Mononuclear cell (primary cell): ENCODE measurements around the gene SYT6. TPM values are rescaled to one million over a fixed set of nuclear protein-coding genes. Genes with fewer than 3 reads are reported as not detected.

Experiments
- H3K27me3 ChIP-seq: 2 replicates; pipeline ENCODE4 v1.6.0; 2011; ENCODE audit warnings: low read length, control low read depth; ENCODE audit not compliant: insufficient read depth
- H3K4me1 ChIP-seq: 2 replicates; pipeline ENCODE4 v1.5.1; 2011; ENCODE audit warnings: mild to moderate bottlenecking, low read length, control low read depth; ENCODE audit not compliant: insufficient read depth
- H3K4me3 ChIP-seq: 2 replicates; pipeline ENCODE4 v1.5.1; 2011; ENCODE audit warnings: mild to moderate bottlenecking, low read length, moderate library complexity
- H3K9me3 ChIP-seq: 2 replicates; pipeline ENCODE4 v1.5.1; 2011; ENCODE audit warnings: low read depth, mild to moderate bottlenecking, control low read depth, low read length
- total RNA-seq: library from RNA; depleted of rRNA; stranded (reverse); fragments of >200 nt; gene quantifications from one replicate; pipeline ENCODE4 v1.2.3, GENCODE V29; 2012

SYT6 gene
- total RNA-seq, 1 donor, result under 0.01 TPM

- Histone ChIP-seq H3K27me3 (no peaks in the 10 kb centered on the region), H3K9me3 (no peaks in the 10 kb centered on the region), H3K4me3 (no peak overlapping the region), H3K4me1 (no peaks in the 10 kb centered on the region)
Measured at GRCh38 chr1:114167226-114167625, 13.6 kb upstream of the SYT6 start.

DNA sequence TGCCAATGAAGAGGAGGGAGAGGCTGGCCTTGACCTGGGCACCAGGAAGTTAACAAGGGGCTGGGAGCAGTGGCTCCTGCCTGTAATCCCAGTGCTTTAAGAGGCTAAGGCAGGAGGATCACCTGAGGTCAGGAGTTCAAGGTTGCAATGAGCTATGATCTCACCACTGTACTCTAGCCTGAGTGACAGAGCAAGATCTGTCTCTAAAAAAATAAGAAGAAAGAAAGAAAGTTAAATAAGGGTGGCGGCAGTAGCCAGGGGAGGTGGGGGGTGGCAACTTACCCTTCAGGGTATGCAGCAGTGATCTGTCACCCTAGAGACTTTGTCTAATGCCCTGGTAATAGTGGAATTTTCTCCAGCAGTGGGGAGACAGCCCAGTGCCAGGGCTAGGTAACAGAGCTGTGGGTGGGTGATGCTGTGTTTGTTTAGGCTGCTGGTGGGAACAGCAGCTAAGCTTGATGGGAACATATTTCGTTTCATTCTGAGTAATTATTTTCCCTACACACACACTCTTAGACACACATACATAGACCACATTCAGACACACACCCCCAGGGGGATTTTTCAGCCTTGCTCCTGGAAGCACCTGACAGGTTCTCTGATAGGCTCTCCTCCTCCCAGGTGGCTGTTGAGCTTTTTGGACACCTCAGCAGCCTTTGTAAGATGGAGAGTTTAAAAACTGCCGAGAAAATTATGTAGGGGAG, 11.3 kb upstream of the SYT6 start:
- no peaks in the 10 kb centered on the region for H3K9me3 ChIP-seq
- H3K4me3 ChIP-seq, result no peak overlapping the region
- no peaks in the 10 kb centered on the region for H3K4me1 ChIP-seq
- no peaks in the 10 kb centered on the region for H3K27me3 ChIP-seq

GRCh38 chr1:114159941-114160340, 6.3 kb upstream of the SYT6 start:
- H3K27me3 ChIP-seq, result peaks cover 34% of the 10 kb centered on the region
- H3K4me3 ChIP-seq, result no peak overlapping the region
- no peaks in the 10 kb centered on the region for H3K9me3 ChIP-seq
- no peaks in the 10 kb centered on the region for H3K4me1 ChIP-seq

- Histone ChIP-seq H3K4me1 (peaks cover 24% of the 10 kb centered on the region), H3K4me3 (no peak overlapping the region), H3K27me3 (peaks cover 54% of the 10 kb centered on the region), H3K9me3 (no peaks in the 10 kb centered on the region)
Measured at GRCh38 chr1:114157275-114157660, 3.6 kb upstream of the SYT6 start.

GRCh38 chr1:114156538-114157274, 3.0 kb upstream of the SYT6 start:
- Histone ChIP-seq H3K9me3 (no peaks in the 10 kb centered on the region), H3K4me3 (no peak overlapping the region), H3K27me3 (peaks cover 60% of the 10 kb centered on the region), H3K4me1 (peaks cover 26% of the 10 kb centered on the region)

DNA sequence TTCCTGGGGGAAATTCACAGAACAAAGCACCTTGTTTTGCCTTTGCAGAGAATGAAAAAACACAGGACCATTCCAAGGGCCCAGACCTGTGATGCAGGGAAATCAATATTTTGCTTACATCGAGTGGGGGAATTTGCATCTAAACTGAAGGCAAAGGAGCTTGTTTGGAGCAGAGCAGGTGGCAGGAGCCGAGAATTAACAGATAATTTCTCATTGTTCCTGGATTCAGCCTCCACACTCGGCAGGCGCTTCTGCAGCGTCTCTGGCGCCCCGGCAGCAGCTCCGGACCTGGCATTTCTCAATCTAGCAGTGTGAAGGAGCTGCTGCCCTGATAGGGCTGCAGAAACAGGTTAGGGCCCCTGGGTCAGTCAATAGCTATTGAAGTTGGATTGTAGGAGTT, 2.0 kb upstream of the SYT6 start:
- Histone ChIP-seq H3K4me3 (no peak overlapping the region), H3K4me1 (peaks cover 26% of the 10 kb centered on the region), H3K9me3 (no peaks in the 10 kb centered on the region), H3K27me3 (peaks cover 63% of the 10 kb centered on the region)

- Histone ChIP-seq H3K27me3 (peaks cover 68% of the 10 kb centered on the region), H3K4me3 (no peak overlapping the region), H3K4me1 (peaks cover 26% of the 10 kb centered on the region), H3K9me3 (no peaks in the 10 kb centered on the region)
Measured at GRCh38 chr1:114154963-114155322, 1.3 kb upstream of the SYT6 start.

GRCh38 chr1:114154146-114154962, 685 bp upstream of the SYT6 start:
- no peak overlapping the region for H3K4me3 ChIP-seq
- peaks cover 26% of the 10 kb centered on the region for H3K4me1 ChIP-seq
- no peaks in the 10 kb centered on the region for H3K9me3 ChIP-seq
- peaks cover 70% of the 10 kb centered on the region for H3K27me3 ChIP-seq

DNA sequence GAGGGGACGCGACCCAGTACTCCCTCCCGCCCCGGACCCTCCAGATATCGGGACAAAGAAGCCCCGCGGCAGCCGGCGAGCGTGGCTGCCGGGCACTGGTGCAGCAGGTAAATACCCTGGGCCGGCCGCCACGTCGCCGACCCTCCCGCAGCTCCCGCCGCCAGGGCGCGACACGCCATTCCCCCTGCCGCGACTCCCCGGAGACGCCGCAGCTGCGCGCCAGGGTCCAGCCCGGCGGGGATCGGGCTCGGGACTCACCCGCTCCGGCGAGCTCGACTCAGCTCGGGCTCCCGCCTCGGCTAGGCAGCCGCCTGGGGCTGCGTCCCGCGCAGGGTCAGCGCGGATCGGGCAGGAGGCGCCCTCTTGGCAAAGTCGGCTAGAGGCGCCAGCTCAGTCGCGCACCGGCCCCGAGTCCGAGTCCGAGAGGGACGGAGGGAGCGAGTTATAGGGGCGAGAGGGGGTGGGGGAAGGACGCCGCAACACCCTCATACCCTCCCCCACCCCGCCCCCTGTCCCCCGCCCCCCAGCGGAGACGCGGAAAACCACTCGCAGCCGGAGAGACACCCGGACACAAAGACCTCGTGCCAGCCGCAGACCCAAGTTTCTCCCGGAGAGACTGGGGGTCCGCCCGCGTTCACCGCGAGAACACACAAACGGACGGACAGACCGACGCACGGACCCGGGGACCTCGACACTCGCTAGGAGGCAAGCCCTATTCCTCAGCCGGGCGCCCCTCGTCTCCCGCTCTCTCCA, 985 bp downstream of the SYT6 start:
- H3K27me3 ChIP-seq, result peaks cover 65% of the 10 kb centered on the region

DNA sequence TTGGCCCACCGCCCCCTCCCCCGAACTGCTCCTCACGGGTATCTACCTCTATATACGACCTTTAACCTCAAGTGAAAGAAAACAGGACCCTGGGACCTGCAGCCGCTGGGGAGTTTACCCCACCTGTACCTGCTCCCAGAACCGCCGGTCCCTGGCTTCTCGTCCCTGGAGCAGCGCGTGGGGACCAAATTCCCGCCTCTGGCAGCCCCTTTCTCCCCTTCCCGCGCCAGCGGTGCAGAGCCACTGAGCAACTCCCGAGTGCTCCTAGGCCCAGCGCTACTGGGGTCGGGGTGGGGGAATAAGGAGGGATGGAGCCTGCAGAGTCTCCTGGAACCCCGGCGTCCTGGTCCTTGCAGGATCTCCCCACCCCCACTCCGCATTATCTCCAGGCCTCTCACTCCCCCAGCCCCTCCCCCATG, 1.6 kb downstream of the SYT6 start:
- peaks cover 26% of the 10 kb centered on the region for H3K4me1 ChIP-seq
- H3K9me3 ChIP-seq, result no peaks in the 10 kb centered on the region
- H3K27me3 ChIP-seq, result peaks cover 66% of the 10 kb centered on the region
- no peak overlapping the region for H3K4me3 ChIP-seq

More for the DNA sequence above, 985 bp downstream of the SYT6 start:
- H3K4me3 ChIP-seq, result no peak overlapping the region
- peaks cover 26% of the 10 kb centered on the region for H3K4me1 ChIP-seq
- H3K9me3 ChIP-seq, result no peaks in the 10 kb centered on the region

GRCh38 chr1:114150016-114150415, 3.7 kb downstream of the SYT6 start:
- H3K4me3 ChIP-seq, result no peak overlapping the region
- H3K9me3 ChIP-seq, result no peaks in the 10 kb centered on the region

DNA sequence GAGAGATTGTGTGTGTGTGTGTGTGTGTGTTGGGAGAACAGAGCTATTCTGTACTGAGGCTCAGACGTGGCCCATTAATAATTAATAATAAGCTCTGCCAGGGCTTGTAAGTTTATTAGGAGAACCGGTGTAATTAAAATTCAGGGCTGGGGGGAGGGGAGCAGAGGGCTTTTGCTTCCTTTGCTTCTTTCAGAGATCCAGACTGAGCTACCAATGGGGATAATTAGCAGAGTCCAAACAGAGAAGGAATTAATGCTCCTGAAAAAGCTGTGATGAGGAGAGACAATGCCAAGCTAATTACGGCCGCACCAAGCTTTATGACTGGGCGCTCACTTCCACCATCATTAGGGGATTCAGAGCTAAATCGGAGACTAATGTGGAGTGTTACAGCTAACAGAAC, 4.5 kb downstream of the SYT6 start:
- no peak overlapping the region for H3K4me3 ChIP-seq
- H3K4me1 ChIP-seq, result peaks cover 20% of the 10 kb centered on the region
- H3K9me3 ChIP-seq, result no peaks in the 10 kb centered on the region
- H3K27me3 ChIP-seq, result peaks cover 37% of the 10 kb centered on the region

More at GRCh38 chr1:114150016-114150415, 3.7 kb downstream of the SYT6 start:
- peaks cover 26% of the 10 kb centered on the region for H3K4me1 ChIP-seq
- H3K27me3 ChIP-seq, result peaks cover 45% of the 10 kb centered on the region

- H3K9me3 ChIP-seq, result no peaks in the 10 kb centered on the region
- H3K4me1 ChIP-seq, result no peaks in the 10 kb centered on the region
- peaks cover 15% of the 10 kb centered on the region for H3K27me3 ChIP-seq
- H3K4me3 ChIP-seq, result no peak overlapping the region
Measured at GRCh38 chr1:114145504-114146151, 8.0 kb downstream of the SYT6 start.

- Histone ChIP-seq H3K27me3 (peaks cover 8% of the 10 kb centered on the region), H3K9me3 (no peaks in the 10 kb centered on the region), H3K4me3 (no peak overlapping the region), H3K4me1 (no peaks in the 10 kb centered on the region)
Measured at GRCh38 chr1:114144016-114144415, 9.7 kb downstream of the SYT6 start.
